Transverse colon (tissue), 4 donors: ENCODE measurements around the gene SGSM1.
"Not testable (repeated sequence)": the region's sequence is repeated elsewhere in the genome, so short reads cannot be mapped to it uniquely, and the experiment has no call there.

Experiments
- CTCF ChIP-seq, 5 experiments: fragments of 200-600 bp in 3 of 5; fragments of 450-650 bp in 2 of 5; sonication (generic) in 3 of 5; IDR thresholded peaks; 1 replicate in 2 of 5; 2 replicates in 3 of 5; pipeline ENCODE4 v1.5.1; 2016 to 2017; ENCODE audit warnings: antibody characterized with exemption in 5 of 5, inconsistent platforms in 3 of 5, mild to moderate bottlenecking in 2 of 5, moderate library complexity in 1 of 5
- EP300 ChIP-seq: sonication (generic); formaldehyde crosslinking; IDR thresholded peaks from one replicate; pipeline ENCODE4 v1.6.1; 2017; ENCODE audit warnings: antibody characterized with exemption, low read depth
- POLR2AphosphoS5 ChIP-seq, 3 donors: sonication (generic); formaldehyde crosslinking; IDR thresholded peaks; one replicate each; pipeline ENCODE4 v1.6.1; 2016; ENCODE audit warnings: antibody characterized with exemption in 3 of 3

GRCh38 chr22:24907101-24907500 lies 101.1 kb downstream of the SGSM1 start:
- TF ChIP-seq CTCF (IDR thresholded peaks at IDR 0.05); EP300; POLR2AphosphoS5 (IDR thresholded peaks at IDR 0.05): not testable (repeated sequence)
